Naive thymus-derived CD4-positive, alpha-beta T cell (primary cell): ENCODE measurements around the gene GID4. TPM values are rescaled to one million over a fixed set of nuclear protein-coding genes. Genes with fewer than 3 reads are reported as not detected.
A peak's percentile ranks its signal among the peaks of the same experiment; 100 is the strongest.

Source experiments
- ATAC-seq: fragments of 150-1000 bp; cut with Tn5 transposase; 2 replicates; pipeline ENCODE4 v1.10.0; 2021; ENCODE audit warnings: mild to moderate bottlenecking, moderate library complexity
- CTCF ChIA-PET: fragments of 350-600 bp; sonication (Branson Sonifier 250); formaldehyde crosslinking; loops from one replicate; lab custom pipeline; 2021; ENCODE audit warnings: antibody characterized with exemption; lab: Charles Lee
- POLR2A ChIA-PET: fragments of 350-600 bp; sonication (Branson Sonifier 250); formaldehyde crosslinking; loops from one replicate; lab custom pipeline; 2021; ENCODE audit warnings: antibody characterized with exemption, inconsistent platforms; lab: Charles Lee
- DNase-seq, 9 donors: peaks; one replicate each; pipeline versions ENCODE4 v3.0.0 to v3.0.0-alpha.2; 2020 to 2022; ENCODE audit warnings: mixed read lengths in 1 of 9
- H3K27ac ChIP-seq: one replicate; pipeline ENCODE4 v1.7.0; 2013; ENCODE audit warnings: mild to moderate bottlenecking, low read depth, low read length, moderate library complexity
- H3K27me3 ChIP-seq, 2 donors: one replicate each; pipeline ENCODE4 v1.7.0; 2013; ENCODE audit warnings: low read length in 2 of 2, mild to moderate bottlenecking in 2 of 2, moderate library complexity in 2 of 2; ENCODE audit not compliant: control insufficient read depth in 2 of 2, insufficient read depth in 2 of 2
- H3K36me3 ChIP-seq, 3 experiments: 1 replicate in 2 of 3; 2 replicates in 1 of 3; pipeline ENCODE4 v1.7.0; 2013; ENCODE audit warnings: low read length in 3 of 3, mild to moderate bottlenecking in 3 of 3, moderate library complexity in 1 of 3; ENCODE audit not compliant: insufficient read depth in 3 of 3, control insufficient read depth in 2 of 3
- H3K4me1 ChIP-seq, 2 donors: one replicate each; pipeline ENCODE4 v1.7.0; 2013; ENCODE audit warnings: low read length in 2 of 2, mild to moderate bottlenecking in 2 of 2, moderate library complexity in 1 of 2; ENCODE audit not compliant: control insufficient read depth in 2 of 2, insufficient read depth in 2 of 2
- H3K4me3 ChIP-seq: 2 replicates; pipeline ENCODE4 v1.7.0; 2013; ENCODE audit warnings: mild to moderate bottlenecking, low read length
- H3K9me3 ChIP-seq, 3 experiments: 1 replicate in 2 of 3; 2 replicates in 1 of 3; pipeline ENCODE4 v1.7.0; 2013; ENCODE audit warnings: low read length in 3 of 3; ENCODE audit not compliant: control insufficient read depth in 2 of 3
- H3K27ac Mint-ChIP-seq, 9 donors: one replicate each; pipeline ENCODE4 v1.8.0; 2020 to 2022; ENCODE audit warnings: mixed read lengths in 9 of 9, mild to moderate bottlenecking in 8 of 9, moderate library complexity in 5 of 9, inconsistent platforms in 2 of 9
- H3K27me3 Mint-ChIP-seq, 5 donors: one replicate each; pipeline ENCODE4 v1.8.0; 2021 to 2022; ENCODE audit warnings: mixed read lengths in 5 of 5, mild to moderate bottlenecking in 1 of 5
- H3K36me3 Mint-ChIP-seq, 5 donors: one replicate each; pipeline ENCODE4 v1.8.0; 2020 to 2022; ENCODE audit warnings: mixed read lengths in 5 of 5, mild to moderate bottlenecking in 3 of 5, inconsistent platforms in 1 of 5
- H3K4me1 Mint-ChIP-seq, 7 donors: one replicate each; pipeline ENCODE4 v1.8.0; 2020 to 2022; ENCODE audit warnings: mixed read lengths in 7 of 7, mild to moderate bottlenecking in 3 of 7, inconsistent platforms in 1 of 7
- H3K4me3 Mint-ChIP-seq, 10 donors: one replicate each; pipeline ENCODE4 v1.8.0; 2020 to 2022; ENCODE audit warnings: mild to moderate bottlenecking in 10 of 10, mixed read lengths in 10 of 10, moderate library complexity in 6 of 10, inconsistent platforms in 2 of 10
- H3K9me3 Mint-ChIP-seq, 11 donors: one replicate each; pipeline ENCODE4 v1.8.0; 2020 to 2022; ENCODE audit warnings: mixed read lengths in 11 of 11, mild to moderate bottlenecking in 4 of 11, inconsistent platforms in 1 of 11, moderate library complexity in 1 of 11
- intact Hi-C, 2 donors: fragments of 100-400 bp; cut with micrococcal nuclease; formaldehyde crosslinking; loops; one replicate each; pipeline ENCODE4 v1.15.1; 2023
- polyA plus RNA-seq, 2 donors: library from polyadenylated mRNA; unstranded; fragments of 300-500 nt; fragmentation: Illumina TruSeq; gene quantifications; one replicate each; pipeline ENCODE4 v1.2.3, GENCODE V29; 2021
- total RNA-seq, 6 experiments: library from RNA in 5 of 6; stranded (reverse) in 5 of 6; gene quantifications; 1 replicate in 5 of 6; 2 replicates in 1 of 6; pipeline ENCODE4 v1.2.3 and lab custom pipeline; 2021 to 2026

Gene GID4
- total and polyA plus RNA-seq, 7 experiments from 2014 or later = 5.9 to 11.4 (median 7.0) TPM

- H3K4me3 Mint-ChIP-seq = peak overlapping the region; percentile 88 to 100 (median 98)
- CTCF ChIA-PET = no interaction called here
- peaks cover 0 to under 1% (median 0%) of the 10 kb centered on the region in 3 experiments for H3K36me3 ChIP-seq
- peaks cover 42 to 70% (median 53%) of the 10 kb centered on the region in 7 donors for H3K4me1 Mint-ChIP-seq
- H3K27me3 Mint-ChIP-seq = no peaks in the 10 kb centered on the region
- POLR2A ChIA-PET = interaction anchor here (0.5 kb wide), 1 partner anchor 287 kb away, joined by 3 read pairs; no protein-coding TSS in a partner anchor
- H3K27me3 ChIP-seq = no peaks in the 10 kb centered on the region
- H3K27ac Mint-ChIP-seq = peak overlapping the region; percentile 84 to 99 (median 95)
- DNase-seq (no peak), ATAC-seq (peak; percentile 49)
- H3K9me3 ChIP-seq = no peaks in the 10 kb centered on the region
- peaks cover 0 to 6% (median 4%) of the 10 kb centered on the region in 5 donors for H3K36me3 Mint-ChIP-seq
- peak overlapping the region; percentile 79 for H3K4me3 ChIP-seq
- intact Hi-C loops = loop anchor here (1.0 to 5.0 kb wide), 18 partner anchors 47 to 1338 kb away; partner anchors contain the start of genes ALKBH5 (in 2 of the 2), DRC3 (in 2 of the 2), DRG2 (in 2 of the 2) and PEMT (in 2 of the 2)
- peaks cover 0 to 2% (median 0%) of the 10 kb centered on the region in 11 donors for H3K9me3 Mint-ChIP-seq
- peak overlapping the region; percentile 88 for H3K27ac ChIP-seq
- peaks cover 23 to 30% of the 10 kb centered on the region in 2 donors for H3K4me1 ChIP-seq
Observed at GRCh38 chr17:18039535-18040260, 490 bp downstream of the GID4 start.

DNA sequence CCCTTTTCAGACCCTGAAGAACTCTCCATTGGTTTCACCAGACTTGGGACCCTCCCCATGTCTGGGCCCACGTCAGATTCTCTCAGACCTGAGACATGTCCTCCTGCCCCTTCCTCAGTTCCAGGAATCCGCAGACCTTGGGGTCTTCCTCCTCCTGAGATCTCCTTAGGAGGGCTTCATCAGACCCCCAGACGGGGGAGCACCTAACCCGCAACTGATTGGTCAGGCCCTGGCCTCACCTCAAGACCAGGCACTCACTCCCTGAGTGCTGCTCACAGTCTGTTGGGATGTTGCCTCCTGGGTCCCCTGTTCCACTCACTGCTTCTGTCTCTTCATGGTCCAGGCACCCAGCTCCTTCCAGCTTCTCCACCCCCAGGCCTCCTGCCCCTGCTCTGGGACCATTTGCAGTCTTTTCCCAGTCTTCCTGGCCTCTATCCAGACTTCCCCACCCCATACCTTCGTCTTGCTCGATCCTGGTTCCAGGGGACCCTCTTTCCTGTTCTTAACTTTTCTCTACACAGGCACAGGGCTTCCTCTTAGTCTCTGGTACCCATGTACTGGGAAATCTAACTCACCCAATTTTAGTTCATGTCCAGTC is 1.2 kb downstream of the GID4 start:
- Mint-ChIP-seq H3K9me3 (peaks cover 0 to 2% (median 0%) of the 10 kb centered on the region in 11 donors), H3K27ac (peak overlapping the region; percentile 82 to 95 (median 86)), H3K36me3 (peaks cover 0 to 6% (median 4%) of the 10 kb centered on the region in 5 donors), H3K4me1 (peaks cover 42 to 70% (median 53%) of the 10 kb centered on the region in 7 donors), H3K27me3 (no peaks in the 10 kb centered on the region), H3K4me3 (peak overlapping the region; percentile 86 to 100 (median 92))
- ChIA-PET CTCF (no interaction called here), POLR2A (no interaction called here)
- Histone ChIP-seq H3K4me3 (peak overlapping the region; percentile 79), H3K4me1 (peaks cover 23 to 30% of the 10 kb centered on the region in 2 donors), H3K36me3 (peaks cover 0 to 5% (median 0%) of the 10 kb centered on the region in 3 experiments), H3K9me3 (no peaks in the 10 kb centered on the region), H3K27me3 (no peaks in the 10 kb centered on the region), H3K27ac (peak overlapping the region; percentile 88)
- intact Hi-C loops = no loop called here
- DNase-seq (peak in 1 of 9 donors; percentile 4), ATAC-seq (no peak)

- intact Hi-C loops = no loop called here
- peak overlapping the region in 5 of 9 donors; percentile 14 to 87 (median 70) for H3K27ac Mint-ChIP-seq
- Histone ChIP-seq H3K4me3 (no peak overlapping the region), H3K27me3 (no peaks in the 10 kb centered on the region), H3K9me3 (no peaks in the 10 kb centered on the region), H3K27ac (no peak overlapping the region), H3K36me3 (peaks cover 0 to 12% (median 0%) of the 10 kb centered on the region in 3 experiments), H3K4me1 (peaks cover 23 to 30% of the 10 kb centered on the region in 2 donors)
- peaks cover 41 to 60% (median 48%) of the 10 kb centered on the region in 7 donors for H3K4me1 Mint-ChIP-seq
- H3K4me3 Mint-ChIP-seq = peak overlapping the region; percentile 49 to 100 (median 92)
- POLR2A ChIA-PET = no interaction called here
- no peak for ATAC-seq
- H3K9me3 Mint-ChIP-seq = peaks cover 0 to 2% (median 0%) of the 10 kb centered on the region in 11 donors
- no peak for DNase-seq
- CTCF ChIA-PET = no interaction called here
- no peaks in the 10 kb centered on the region for H3K27me3 Mint-ChIP-seq
- H3K36me3 Mint-ChIP-seq = peaks cover 0 to 6% (median 4%) of the 10 kb centered on the region in 5 donors
Observed at GRCh38 chr17:18041776-18042175, 2.6 kb downstream of the GID4 start.

DNA sequence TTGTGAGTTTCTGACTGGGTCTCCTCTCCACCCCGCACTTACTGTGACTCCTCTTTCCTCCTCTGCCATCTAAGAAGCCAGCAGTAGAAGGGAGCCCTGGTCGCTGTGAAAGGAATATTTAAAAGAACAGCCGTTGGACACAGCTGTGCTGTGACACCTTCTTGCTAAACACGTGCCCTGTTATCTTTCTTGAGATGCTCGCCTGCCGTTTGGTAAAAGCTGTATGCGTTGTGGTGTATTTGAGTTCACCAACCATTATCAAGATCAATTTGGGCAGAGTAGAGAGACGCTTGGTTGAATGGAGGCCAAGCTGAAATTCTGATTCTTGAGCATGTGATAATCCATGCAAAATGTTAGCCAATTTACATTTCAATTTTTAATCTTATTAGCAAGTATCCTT is 3.8 kb downstream of the GID4 start:
- Mint-ChIP-seq H3K4me1 (peaks cover 31 to 49% (median 38%) of the 10 kb centered on the region in 7 donors), H3K36me3 (peaks cover 0 to 13% (median 10%) of the 10 kb centered on the region in 5 donors), H3K27ac (peak overlapping the region in 1 of 9 donors; percentile 74), H3K9me3 (peaks cover 0 to 2% (median 0%) of the 10 kb centered on the region in 11 donors), H3K4me3 (peak overlapping the region in 3 of 10 donors; percentile 2 to 53 (median 38)), H3K27me3 (no peaks in the 10 kb centered on the region)
- Histone ChIP-seq H3K9me3 (no peaks in the 10 kb centered on the region), H3K27ac (no peak overlapping the region), H3K27me3 (no peaks in the 10 kb centered on the region), H3K4me3 (no peak overlapping the region), H3K36me3 (peaks cover 0 to 18% (median 0%) of the 10 kb centered on the region in 3 experiments), H3K4me1 (peaks cover 14 to 22% of the 10 kb centered on the region in 2 donors)
- POLR2A ChIA-PET = interaction anchor here (0.5 kb wide), 1 partner anchor 12 kb away, joined by 3 read pairs; no protein-coding TSS in a partner anchor
- CTCF ChIA-PET = no interaction called here
- ATAC-seq (no peak), DNase-seq (no peak)
- intact Hi-C loops = no loop called here

- Histone ChIP-seq H3K27me3 (no peaks in the 10 kb centered on the region), H3K27ac (no peak overlapping the region), H3K4me1 (peaks cover 9 to 17% of the 10 kb centered on the region in 2 donors), H3K4me3 (no peak overlapping the region), H3K9me3 (no peaks in the 10 kb centered on the region), H3K36me3 (peaks cover 0 to 18% (median 0%) of the 10 kb centered on the region in 3 experiments)
- Mint-ChIP-seq H3K9me3 (peaks cover 0 to 2% (median 0%) of the 10 kb centered on the region in 11 donors), H3K4me1 (peaks cover 27 to 44% (median 34%) of the 10 kb centered on the region in 7 donors), H3K4me3 (no peak overlapping the region), H3K27ac (no peak overlapping the region), H3K36me3 (peaks cover 0 to 13% (median 10%) of the 10 kb centered on the region in 5 donors), H3K27me3 (no peaks in the 10 kb centered on the region)
- intact Hi-C loops = no loop called here
- ATAC-seq (no peak), DNase-seq (peak in 3 of 9 donors; percentile 11 to 23 (median 14))
- ChIA-PET POLR2A (no interaction called here), CTCF (no interaction called here)
Observed at GRCh38 chr17:18043491-18043890, 4.3 kb downstream of the GID4 start.

DNA sequence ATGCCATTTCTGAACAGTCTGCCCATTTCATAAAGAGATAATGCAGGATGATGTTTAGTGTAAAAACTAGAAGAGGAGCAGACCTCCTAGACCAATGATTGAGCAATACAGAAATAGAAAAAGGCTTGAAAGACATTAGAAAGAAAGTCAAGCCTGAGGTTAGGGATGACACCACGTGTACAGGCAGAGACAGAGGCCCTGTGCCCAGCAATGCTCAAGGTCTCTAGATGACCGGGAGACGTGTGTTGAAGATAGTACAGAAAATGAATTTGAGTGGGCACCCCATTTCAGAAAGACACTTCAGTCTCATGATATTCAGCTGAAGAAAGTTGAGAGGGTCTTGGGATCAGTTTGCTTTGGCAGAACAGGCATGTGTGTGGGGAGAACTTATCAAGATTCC is 5.4 kb downstream of the GID4 start:
- Histone ChIP-seq H3K4me1 (peaks cover 9 to 15% of the 10 kb centered on the region in 2 donors), H3K9me3 (no peaks in the 10 kb centered on the region), H3K36me3 (peaks cover 0 to 18% (median 0%) of the 10 kb centered on the region in 3 experiments), H3K27ac (no peak overlapping the region), H3K4me3 (no peak overlapping the region), H3K27me3 (no peaks in the 10 kb centered on the region)
- Mint-ChIP-seq H3K4me1 (peaks cover 25 to 34% (median 32%) of the 10 kb centered on the region in 7 donors), H3K9me3 (no peaks in the 10 kb centered on the region), H3K36me3 (peaks cover 0 to 13% (median 5%) of the 10 kb centered on the region in 5 donors), H3K27ac (no peak overlapping the region), H3K27me3 (no peaks in the 10 kb centered on the region), H3K4me3 (no peak overlapping the region)
- ChIA-PET POLR2A (no interaction called here), CTCF (no interaction called here)
- no peak for DNase-seq
- intact Hi-C loops = no loop called here
- ATAC-seq = no peak
